ENCODE results near the gene CEP41. TPM values are rescaled to one million over a fixed set of nuclear protein-coding genes. Genes with fewer than 3 reads are reported as not detected.

The CEP41 gene
- total and polyA plus RNA-seq, 2 of the 13 experiments (the other 11 are each of a cell fraction or from before 2014, with no cell fraction given): 8.7 to 9.0 TPM

DNA sequence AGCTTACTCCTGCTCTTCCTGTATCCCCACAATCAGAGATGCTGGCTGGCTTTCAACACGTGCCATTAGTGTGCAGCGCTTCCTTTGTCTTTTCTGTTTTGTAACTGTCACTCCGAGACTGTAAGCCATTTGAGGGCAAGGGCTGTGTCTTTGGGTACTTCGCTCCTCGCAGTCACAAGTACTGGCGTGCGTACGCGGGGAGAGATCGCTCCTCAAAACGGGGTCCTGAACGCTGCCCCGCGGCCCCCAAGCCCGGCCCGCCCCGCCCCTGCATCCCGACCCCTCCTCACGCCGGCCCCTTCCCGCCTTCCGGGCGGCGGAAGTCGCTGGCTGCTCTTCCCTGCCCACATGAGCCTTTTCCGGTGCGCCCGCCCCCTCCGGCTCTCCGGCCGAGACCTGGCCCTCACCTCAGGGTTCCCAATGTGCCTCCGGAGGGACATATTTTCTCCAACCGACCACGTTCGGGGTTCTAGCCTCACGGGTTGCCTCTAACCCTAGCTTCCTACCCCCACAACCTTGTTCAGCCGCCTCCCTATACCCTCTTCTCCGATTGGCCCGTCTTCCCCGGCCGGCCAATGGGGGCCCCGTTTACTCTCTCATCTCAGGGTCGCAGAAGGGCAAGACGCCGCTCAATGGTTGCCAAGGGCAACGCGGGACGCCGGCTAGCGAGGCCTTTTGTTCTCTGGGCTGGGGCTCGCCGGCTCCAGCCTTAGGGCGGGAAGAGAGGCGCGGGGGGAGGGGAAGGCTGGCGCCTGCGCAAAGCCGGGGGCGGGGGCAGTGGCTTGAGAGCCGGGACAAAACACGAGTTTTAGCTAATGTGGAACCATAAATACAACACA, at the start of gene CEP41 (continued):
- TF ChIP-seq MIER2 (CRISPR knock-in tag; IDR thresholded peaks at IDR 0.05) (no peak), NR3C1 (CRISPR knock-in tag; IDR thresholded peaks at IDR 0.05) (no peak), THRA (CRISPR knock-in tag; IDR thresholded peaks at IDR 0.05; ENCODE audit: borderline replicate concordance) (peak; percentile 59; the same call in 1 of the 2 replicates), PRPF4 (IDR thresholded peaks at IDR 0.05; ENCODE audit: low read depth, low read length, poor library complexity, severe bottlenecking) (no peak), STAG1 (CRISPR knock-in tag; IDR thresholded peaks at IDR 0.05) (no peak), PHF21A (CRISPR knock-in tag; IDR thresholded peaks at IDR 0.05) (peak; percentile 30; the same call in 1 of the 2 replicates), BORCS8-MEF2B (CRISPR knock-in tag; IDR thresholded peaks at IDR 0.05) (0 out of 2 replicates have a peak, but pooled peaks have one; percentile 7), POGZ (CRISPR knock-in tag; IDR thresholded peaks at IDR 0.05) (peak; percentile 72; the same call in 1 of the 2 replicates), ZNF230 (CRISPR knock-in tag; IDR thresholded peaks at IDR 0.05) (peak; percentile 53; the same call in 1 of the 2 replicates), MATR3 (CRISPR knock-in tag; IDR thresholded peaks at IDR 0.05) (no peak), ZNF773 (CRISPR knock-in tag; IDR thresholded peaks at IDR 0.05; ENCODE audit: borderline replicate concordance) (no peak), ZNF317 (CRISPR knock-in tag; IDR thresholded peaks at IDR 0.05) (no peak; the same call in 1 of the 2 replicates), RXRB (CRISPR knock-in tag; IDR thresholded peaks at IDR 0.05; ENCODE audit: borderline replicate concordance) (peak; percentile 66), MXI1 (IDR thresholded peaks at IDR 0.05; ENCODE audit: borderline replicate concordance, low read depth, low read length) (peak; percentile 79; the same call in 2 of the 3 replicates), ZNF879 (CRISPR knock-in tag; IDR thresholded peaks at IDR 0.05) (no peak), ZNF143 (CRISPR knock-in tag; IDR thresholded peaks at IDR 0.05) (no peak)
- TF ChIP-seq, protein P1, sequence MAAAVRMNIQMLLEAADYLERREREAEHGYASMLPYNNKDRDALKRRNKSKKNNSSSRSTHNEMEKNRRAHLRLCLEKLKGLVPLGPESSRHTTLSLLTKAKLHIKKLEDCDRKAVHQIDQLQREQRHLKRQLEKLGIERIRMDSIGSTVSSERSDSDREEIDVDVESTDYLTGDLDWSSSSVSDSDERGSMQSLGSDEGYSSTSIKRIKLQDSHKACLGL (CRISPR knock-in tag; IDR thresholded peaks at IDR 0.05): peak; percentile 60; the same call in 1 of the 2 replicates
- TF ChIP-seq, protein P2, sequence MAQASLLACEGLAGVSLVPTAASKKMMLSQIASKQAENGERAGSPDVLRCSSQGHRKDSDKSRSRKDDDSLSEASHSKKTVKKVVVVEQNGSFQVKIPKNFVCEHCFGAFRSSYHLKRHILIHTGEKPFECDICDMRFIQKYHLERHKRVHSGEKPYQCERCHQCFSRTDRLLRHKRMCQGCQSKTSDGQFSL (CRISPR knock-in tag; IDR thresholded peaks at IDR 0.05): no peak
- TF ChIP-seq, protein P3, sequence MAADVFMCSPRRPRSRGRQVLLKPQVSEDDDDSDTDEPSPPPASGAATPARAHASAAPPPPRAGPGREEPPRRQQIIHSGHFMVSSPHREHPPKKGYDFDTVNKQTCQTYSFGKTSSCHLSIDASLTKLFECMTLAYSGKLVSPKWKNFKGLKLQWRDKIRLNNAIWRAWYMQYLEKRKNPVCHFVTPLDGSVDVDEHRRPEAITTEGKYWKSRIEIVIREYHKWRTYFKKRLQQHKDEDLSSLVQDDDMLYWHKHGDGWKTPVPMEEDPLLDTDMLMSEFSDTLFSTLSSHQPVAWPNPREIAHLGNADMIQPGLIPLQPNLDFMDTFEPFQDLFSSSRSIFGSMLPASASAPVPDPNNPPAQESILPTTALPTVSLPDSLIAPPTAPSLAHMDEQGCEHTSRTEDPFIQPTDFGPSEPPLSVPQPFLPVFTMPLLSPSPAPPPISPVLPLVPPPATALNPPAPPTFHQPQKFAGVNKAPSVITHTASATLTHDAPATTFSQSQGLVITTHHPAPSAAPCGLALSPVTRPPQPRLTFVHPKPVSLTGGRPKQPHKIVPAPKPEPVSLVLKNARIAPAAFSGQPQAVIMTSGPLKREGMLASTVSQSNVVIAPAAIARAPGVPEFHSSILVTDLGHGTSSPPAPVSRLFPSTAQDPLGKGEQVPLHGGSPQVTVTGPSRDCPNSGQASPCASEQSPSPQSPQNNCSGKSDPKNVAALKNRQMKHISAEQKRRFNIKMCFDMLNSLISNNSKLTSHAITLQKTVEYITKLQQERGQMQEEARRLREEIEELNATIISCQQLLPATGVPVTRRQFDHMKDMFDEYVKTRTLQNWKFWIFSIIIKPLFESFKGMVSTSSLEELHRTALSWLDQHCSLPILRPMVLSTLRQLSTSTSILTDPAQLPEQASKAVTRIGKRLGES (CRISPR knock-in tag; IDR thresholded peaks at IDR 0.05; ENCODE audit: borderline replicate concordance): no peak
- TF ChIP-seq, protein P4, sequence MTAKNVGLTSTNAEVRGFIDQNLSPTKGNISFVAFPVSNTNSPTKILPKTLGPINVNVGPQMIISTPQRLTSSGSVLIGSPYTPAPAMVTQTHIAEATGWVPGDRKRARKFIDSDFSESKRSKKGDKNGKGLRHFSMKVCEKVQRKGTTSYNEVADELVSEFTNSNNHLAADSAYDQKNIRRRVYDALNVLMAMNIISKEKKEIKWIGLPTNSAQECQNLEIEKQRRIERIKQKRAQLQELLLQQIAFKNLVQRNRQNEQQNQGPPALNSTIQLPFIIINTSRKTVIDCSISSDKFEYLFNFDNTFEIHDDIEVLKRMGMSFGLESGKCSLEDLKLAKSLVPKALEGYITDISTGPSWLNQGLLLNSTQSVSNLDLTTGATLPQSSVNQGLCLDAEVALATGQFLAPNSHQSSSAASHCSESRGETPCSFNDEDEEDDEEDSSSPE (CRISPR knock-in tag; IDR thresholded peaks at IDR 0.05): peak; percentile 65; the same call in 1 of the 2 replicates
- TF ChIP-seq, protein P5, sequence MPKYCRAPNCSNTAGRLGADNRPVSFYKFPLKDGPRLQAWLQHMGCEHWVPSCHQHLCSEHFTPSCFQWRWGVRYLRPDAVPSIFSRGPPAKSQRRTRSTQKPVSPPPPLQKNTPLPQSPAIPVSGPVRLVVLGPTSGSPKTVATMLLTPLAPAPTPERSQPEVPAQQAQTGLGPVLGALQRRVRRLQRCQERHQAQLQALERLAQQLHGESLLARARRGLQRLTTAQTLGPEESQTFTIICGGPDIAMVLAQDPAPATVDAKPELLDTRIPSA (CRISPR knock-in tag; IDR thresholded peaks at IDR 0.05; ENCODE audit: borderline replicate concordance): no peak
- TF ChIP-seq, protein P6, sequence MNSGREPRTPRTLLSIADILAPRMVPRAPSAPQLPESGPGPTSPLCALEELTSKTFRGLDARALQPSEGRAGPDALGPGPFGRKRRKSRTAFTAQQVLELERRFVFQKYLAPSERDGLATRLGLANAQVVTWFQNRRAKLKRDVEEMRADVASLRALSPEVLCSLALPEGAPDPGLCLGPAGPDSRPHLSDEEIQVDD (CRISPR knock-in tag; IDR thresholded peaks at IDR 0.05; ENCODE audit: borderline replicate concordance): no peak

All from HepG2 (cell line).